ENCODE results near the gene UPK1A. TPM values are rescaled to one million over a fixed set of nuclear protein-coding genes. Genes with fewer than 3 reads are reported as not detected.

UPK1A gene
- total and polyA plus RNA-seq, 10 of the 15 experiments (the other 5 are each of a cell fraction or from before 2014, with no cell fraction given), result 0.15 to 1.9 (median 0.26) TPM; not detected in 7

DNA sequence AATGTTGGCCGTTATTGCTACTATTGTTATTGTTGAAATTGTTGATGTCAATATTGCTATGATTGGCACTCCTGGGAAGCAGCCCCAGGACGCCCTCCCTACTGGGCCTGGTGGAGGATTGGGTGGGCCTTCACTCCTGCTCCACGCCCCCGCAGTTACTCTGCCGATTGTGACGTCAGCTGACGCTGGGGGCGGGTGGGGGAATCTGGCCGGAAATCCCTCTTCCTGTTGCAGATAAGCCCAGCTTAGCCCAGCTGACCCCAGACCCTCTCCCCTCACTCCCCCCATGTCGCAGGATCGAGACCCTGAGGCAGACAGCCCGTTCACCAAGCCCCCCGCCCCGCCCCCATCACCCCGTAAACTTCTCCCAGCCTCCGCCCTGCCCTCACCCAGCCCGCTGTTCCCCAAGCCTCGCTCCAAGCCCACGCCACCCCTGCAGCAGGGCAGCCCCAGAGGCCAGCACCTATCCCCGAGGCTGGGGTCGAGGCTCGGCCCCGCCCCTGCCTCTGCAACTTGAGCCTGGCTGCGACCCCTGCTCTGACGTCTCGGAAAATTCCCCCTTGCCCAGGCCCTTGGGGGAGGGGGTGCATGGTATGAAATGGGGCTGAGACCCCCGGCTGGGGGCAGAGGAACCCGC is 24.7 kb upstream of the UPK1A start, which contains the start of gene ETV2 (continued):
- TF ChIP-seq, protein P1, sequence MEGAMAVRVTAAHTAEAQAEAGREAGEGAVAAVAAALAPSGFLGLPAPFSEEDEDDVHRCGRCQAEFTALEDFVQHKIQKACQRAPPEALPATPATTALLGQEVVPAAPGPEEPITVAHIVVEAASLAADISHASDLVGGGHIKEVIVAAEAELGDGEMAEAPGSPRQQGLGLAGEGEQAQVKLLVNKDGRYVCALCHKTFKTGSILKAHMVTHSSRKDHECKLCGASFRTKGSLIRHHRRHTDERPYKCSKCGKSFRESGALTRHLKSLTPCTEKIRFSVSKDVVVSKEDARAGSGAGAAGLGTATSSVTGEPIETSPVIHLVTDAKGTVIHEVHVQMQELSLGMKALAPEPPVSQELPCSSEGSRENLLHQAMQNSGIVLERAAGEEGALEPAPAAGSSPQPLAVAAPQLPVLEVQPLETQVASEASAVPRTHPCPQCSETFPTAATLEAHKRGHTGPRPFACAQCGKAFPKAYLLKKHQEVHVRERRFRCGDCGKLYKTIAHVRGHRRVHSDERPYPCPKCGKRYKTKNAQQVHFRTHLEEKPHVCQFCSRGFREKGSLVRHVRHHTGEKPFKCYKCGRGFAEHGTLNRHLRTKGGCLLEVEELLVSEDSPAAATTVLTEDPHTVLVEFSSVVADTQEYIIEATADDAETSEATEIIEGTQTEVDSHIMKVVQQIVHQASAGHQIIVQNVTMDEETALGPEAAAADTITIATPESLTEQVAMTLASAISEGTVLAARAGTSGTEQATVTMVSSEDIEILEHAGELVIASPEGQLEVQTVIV (IDR thresholded peaks at IDR 0.05; ENCODE audit: borderline replicate concordance, partially characterized antibody), result no peak

- no peaks in the 10 kb centered on the region for H3K79me2 ChIP-seq (ENCODE audit: control insufficient read depth, insufficient read depth, low read length)
- POLR2A ChIA-PET, result interaction anchor here (0.6 to 3.5 kb wide), 6 partner anchors 10 to 138 kb away, joined by 3 to 30 read pairs (median 5); partner anchors contain the start of genes HAUS5 and RBM42
- no peaks in the 10 kb centered on the region for H4K20me1 ChIP-seq (ENCODE audit: control insufficient read depth, insufficient read depth)
- CTCF ChIA-PET, result interaction anchor here (1.4 to 2.3 kb wide), 3 partner anchors 86 to 132 kb away, joined by 4 to 8 read pairs (median 6); no protein-coding TSS in a partner anchor
- SMC1A ChIA-PET (ENCODE audit: uncharacterized antibody, unreplicated experiment), result interaction anchor here (0.6 to 1.0 kb wide), 2 partner anchors 94 to 429 kb away, joined by 3 read pairs; no protein-coding TSS in a partner anchor
- WGBS (ENCODE audit: insufficient coverage, insufficient replicate concordance, low lambda C conversion rate, missing lambda C conversion rate), result 81% methylated on average over 10 of the region's 10 CpGs
- peaks cover 23% of the 10 kb centered on the region for H3K4me1 ChIP-seq (ENCODE audit: control insufficient read depth, insufficient read depth, low read length)
- H2AFZ ChIP-seq (ENCODE audit: control insufficient read depth, low read depth, low read length), result no peak overlapping the region
- ATAC-seq (no peak), DNase-seq (ENCODE audit: low read depth, low spot score) (no peak), FAIRE-seq (no peak)
- no peaks in the 10 kb centered on the region for H3K9me3 ChIP-seq (replicated peaks; ENCODE audit: control insufficient read depth, insufficient read depth, low read length)
- no peak overlapping the region for H3K9ac ChIP-seq (ENCODE audit: control insufficient read depth, insufficient read depth, low read length)
- no TSS peak for BruUV-seq (replicated peaks)
- in situ Hi-C loops (cut with MboI) (no loop called here), intact Hi-C loops (cut with micrococcal nuclease; ENCODE audit: unreplicated experiment) (no loop called here)
- RAD21 ChIA-PET (ENCODE audit: unreplicated experiment), result interaction anchor here (1.2 kb wide), 1 partner anchor 55 kb away, joined by 4 read pairs; no protein-coding TSS in a partner anchor
- peaks cover 2 to 3% of the 10 kb centered on the region in 2 experiments; a peak in 2 of 4 replicates for H3K36me3 ChIP-seq (ENCODE audit: control insufficient read depth in 2 of 2, insufficient read depth in 2 of 2, low read length in 1 of 2)
- no peaks in the 10 kb centered on the region for H3K27me3 ChIP-seq (replicated peaks in 1 of 2; ENCODE audit: control insufficient read depth in 2 of 2, insufficient read depth in 2 of 2, low read length in 1 of 2)
- H3K4me3 ChIP-seq, result peak overlapping the region; percentile 75; the same call in 1 of the 2 replicates
- peak overlapping the region; percentile 74; the same call in 1 of the 2 replicates for H3K4me2 ChIP-seq (ENCODE audit: control insufficient read depth, insufficient read depth)
- no peak overlapping the region; the same call in 1 of the 2 replicates for H3K27ac ChIP-seq (ENCODE audit: control insufficient read depth, insufficient read depth)
- TF ChIP-seq, protein P2, sequence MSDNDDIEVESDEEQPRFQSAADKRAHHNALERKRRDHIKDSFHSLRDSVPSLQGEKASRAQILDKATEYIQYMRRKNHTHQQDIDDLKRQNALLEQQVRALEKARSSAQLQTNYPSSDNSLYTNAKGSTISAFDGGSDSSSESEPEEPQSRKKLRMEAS (IDR thresholded peaks at IDR 0.05; ENCODE audit: low read depth, low read length), result no peak
- no peak for TF ChIP-seq FOXM1 (IDR thresholded peaks at IDR 0.05; ENCODE audit: low read depth, low read length)
- TF ChIP-seq ASH2L (IDR thresholded peaks at IDR 0.05; ENCODE audit: borderline replicate concordance, low read depth), result no peak
- 0 out of 2 replicates have a peak, but pooled peaks have one; percentile 2 for TF ChIP-seq POLR2A (IDR thresholded peaks at IDR 0.05; ENCODE audit: low read depth, low read length)
- TF ChIP-seq POLR2AphosphoS2 (IDR thresholded peaks at IDR 0.05; ENCODE audit: low read depth, low read length), result no peak
- TF ChIP-seq TAF1 (IDR thresholded peaks at IDR 0.05; ENCODE audit: borderline replicate concordance, low read depth, low read length), result no peak
- TF ChIP-seq CHD2 (IDR thresholded peaks at IDR 0.05; ENCODE audit: borderline replicate concordance, low read depth, low read length), result no peak
- TF ChIP-seq IKZF2 (IDR thresholded peaks at IDR 0.05), result no peak
- no peak for TF ChIP-seq HDAC2 (IDR thresholded peaks at IDR 0.05)
- 0 out of 2 replicates have a peak, but pooled peaks have one; percentile 13 for TF ChIP-seq IKZF1 (conservative IDR thresholded peaks at IDR 0.05)
- TF ChIP-seq NR2F1 (conservative IDR thresholded peaks at IDR 0.05), result no peak
- TF ChIP-seq IRF4 (IDR thresholded peaks at IDR 0.05; ENCODE audit: low read depth, low read length), result no peak
- TF ChIP-seq, protein P3, sequence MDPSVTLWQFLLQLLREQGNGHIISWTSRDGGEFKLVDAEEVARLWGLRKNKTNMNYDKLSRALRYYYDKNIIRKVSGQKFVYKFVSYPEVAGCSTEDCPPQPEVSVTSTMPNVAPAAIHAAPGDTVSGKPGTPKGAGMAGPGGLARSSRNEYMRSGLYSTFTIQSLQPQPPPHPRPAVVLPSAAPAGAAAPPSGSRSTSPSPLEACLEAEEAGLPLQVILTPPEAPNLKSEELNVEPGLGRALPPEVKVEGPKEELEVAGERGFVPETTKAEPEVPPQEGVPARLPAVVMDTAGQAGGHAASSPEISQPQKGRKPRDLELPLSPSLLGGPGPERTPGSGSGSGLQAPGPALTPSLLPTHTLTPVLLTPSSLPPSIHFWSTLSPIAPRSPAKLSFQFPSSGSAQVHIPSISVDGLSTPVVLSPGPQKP (IDR thresholded peaks at IDR 0.05; ENCODE audit: low read depth, low read length), result no peak
- TF ChIP-seq, protein P4, sequence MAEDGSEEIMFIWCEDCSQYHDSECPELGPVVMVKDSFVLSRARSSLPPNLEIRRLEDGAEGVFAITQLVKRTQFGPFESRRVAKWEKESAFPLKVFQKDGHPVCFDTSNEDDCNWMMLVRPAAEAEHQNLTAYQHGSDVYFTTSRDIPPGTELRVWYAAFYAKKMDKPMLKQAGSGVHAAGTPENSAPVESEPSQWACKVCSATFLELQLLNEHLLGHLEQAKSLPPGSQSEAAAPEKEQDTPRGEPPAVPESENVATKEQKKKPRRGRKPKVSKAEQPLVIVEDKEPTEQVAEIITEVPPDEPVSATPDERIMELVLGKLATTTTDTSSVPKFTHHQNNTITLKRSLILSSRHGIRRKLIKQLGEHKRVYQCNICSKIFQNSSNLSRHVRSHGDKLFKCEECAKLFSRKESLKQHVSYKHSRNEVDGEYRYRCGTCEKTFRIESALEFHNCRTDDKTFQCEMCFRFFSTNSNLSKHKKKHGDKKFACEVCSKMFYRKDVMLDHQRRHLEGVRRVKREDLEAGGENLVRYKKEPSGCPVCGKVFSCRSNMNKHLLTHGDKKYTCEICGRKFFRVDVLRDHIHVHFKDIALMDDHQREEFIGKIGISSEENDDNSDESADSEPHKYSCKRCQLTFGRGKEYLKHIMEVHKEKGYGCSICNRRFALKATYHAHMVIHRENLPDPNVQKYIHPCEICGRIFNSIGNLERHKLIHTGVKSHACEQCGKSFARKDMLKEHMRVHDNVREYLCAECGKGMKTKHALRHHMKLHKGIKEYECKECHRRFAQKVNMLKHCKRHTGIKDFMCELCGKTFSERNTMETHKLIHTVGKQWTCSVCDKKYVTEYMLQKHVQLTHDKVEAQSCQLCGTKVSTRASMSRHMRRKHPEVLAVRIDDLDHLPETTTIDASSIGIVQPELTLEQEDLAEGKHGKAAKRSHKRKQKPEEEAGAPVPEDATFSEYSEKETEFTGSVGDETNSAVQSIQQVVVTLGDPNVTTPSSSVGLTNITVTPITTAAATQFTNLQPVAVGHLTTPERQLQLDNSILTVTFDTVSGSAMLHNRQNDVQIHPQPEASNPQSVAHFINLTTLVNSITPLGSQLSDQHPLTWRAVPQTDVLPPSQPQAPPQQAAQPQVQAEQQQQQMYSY (CRISPR knock-in tag; IDR thresholded peaks at IDR 0.05), result no peak
These were observed 24.0 kb upstream of the UPK1A start for GRCh38 chr19:35642312-35642711.
